HG02870 (cell line): ENCODE results near the gene MRS2.
"Not testable (repeated sequence)": the region's sequence is repeated elsewhere in the genome, so short reads cannot be mapped to it uniquely, and the experiment has no call there.

ENCODE experiments used
- ATAC-seq: cut with Tn5 transposase; IDR thresholded peaks from one replicate; pipeline ENCODE4 v1.9.1; 2021; ENCODE audit warnings: mild to moderate bottlenecking, moderate library complexity; ENCODE audit not compliant: unreplicated experiment

Gene MRS2, protein sequence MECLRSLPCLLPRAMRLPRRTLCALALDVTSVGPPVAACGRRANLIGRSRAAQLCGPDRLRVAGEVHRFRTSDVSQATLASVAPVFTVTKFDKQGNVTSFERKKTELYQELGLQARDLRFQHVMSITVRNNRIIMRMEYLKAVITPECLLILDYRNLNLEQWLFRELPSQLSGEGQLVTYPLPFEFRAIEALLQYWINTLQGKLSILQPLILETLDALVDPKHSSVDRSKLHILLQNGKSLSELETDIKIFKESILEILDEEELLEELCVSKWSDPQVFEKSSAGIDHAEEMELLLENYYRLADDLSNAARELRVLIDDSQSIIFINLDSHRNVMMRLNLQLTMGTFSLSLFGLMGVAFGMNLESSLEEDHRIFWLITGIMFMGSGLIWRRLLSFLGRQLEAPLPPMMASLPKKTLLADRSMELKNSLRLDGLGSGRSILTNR

DNA sequence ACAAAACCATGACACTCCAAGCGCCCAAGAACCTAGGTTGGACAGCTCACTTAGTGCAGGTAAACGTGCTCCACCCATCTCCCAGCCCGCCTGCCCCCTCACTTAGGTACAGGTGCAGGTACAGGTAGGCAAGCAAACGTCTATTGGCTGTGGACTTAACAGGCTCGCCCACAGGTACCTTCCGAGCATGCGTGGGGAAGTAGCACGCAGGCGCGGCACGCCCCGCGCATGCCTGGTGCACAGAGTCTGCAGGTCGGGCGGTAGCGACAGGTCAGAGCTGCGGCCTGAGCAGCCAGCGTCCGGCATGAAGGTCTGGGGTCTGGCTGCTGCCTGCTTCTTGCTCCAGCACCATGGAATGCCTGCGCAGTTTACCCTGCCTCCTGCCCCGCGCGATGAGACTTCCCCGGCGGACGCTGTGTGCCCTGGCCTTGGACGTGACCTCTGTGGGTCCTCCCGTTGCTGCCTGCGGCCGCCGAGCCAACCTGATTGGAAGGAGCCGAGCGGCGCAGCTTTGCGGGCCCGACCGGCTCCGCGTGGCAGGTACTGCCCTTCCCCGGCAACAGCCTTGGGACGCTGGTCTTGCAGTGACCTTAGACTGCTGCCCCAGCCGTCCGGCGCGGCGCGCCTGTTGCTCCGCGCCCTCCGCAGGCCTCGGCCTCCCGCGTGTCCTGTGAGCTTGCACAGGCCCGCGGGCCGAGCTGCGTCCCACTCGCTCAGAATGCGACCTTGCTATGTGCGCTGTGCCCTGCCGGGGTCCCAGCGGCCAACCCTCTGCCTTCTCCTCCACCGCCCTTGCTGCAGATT is at the start of gene MRS2:
Gene MRS2 (plus strand): TSS at position 240 of the 804 bp plus-strand sequence. CDS start 111 bp downstream, at position 351.
- ATAC-seq: peak; percentile 96

DNA sequence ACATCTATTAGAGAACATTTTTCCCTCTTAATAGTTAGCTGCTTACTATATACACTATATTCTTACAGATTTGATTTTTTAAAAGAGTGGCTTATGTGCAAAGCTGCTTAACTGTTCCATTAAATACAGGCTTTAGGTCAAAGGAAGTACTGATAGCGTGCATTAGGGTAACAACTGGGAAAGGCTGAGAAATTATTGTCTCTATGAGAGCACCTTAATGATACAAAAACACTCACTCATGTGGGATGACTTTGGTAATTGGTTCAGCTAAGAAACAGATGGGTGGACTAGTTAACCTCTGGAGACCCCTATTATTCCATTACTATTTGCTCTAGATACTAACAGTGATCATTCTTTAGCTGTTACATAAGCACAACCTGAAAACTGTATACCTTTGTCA is 48.9 kb upstream of the MRS2 start:
- ATAC-seq: no peak

DNA sequence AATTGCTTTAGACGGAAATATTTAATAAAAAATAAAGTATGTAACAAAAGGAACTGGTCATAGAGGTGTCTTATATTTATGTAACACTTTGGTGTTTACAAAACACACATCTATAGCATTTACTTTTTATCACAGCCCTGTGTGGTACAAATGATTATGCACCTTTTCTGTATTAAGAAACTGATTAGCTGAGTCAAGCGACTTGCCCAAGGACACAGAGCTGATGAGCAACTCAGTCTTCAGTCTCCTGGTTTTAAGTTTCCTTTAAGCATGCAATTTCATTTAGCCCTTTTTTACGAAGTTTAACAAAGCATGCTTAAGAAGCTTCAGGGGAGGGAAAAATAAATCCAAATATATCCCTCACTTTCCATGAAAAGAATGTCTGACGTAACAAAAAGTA is 47.3 kb upstream of the MRS2 start:
- ATAC-seq: no peak

DNA sequence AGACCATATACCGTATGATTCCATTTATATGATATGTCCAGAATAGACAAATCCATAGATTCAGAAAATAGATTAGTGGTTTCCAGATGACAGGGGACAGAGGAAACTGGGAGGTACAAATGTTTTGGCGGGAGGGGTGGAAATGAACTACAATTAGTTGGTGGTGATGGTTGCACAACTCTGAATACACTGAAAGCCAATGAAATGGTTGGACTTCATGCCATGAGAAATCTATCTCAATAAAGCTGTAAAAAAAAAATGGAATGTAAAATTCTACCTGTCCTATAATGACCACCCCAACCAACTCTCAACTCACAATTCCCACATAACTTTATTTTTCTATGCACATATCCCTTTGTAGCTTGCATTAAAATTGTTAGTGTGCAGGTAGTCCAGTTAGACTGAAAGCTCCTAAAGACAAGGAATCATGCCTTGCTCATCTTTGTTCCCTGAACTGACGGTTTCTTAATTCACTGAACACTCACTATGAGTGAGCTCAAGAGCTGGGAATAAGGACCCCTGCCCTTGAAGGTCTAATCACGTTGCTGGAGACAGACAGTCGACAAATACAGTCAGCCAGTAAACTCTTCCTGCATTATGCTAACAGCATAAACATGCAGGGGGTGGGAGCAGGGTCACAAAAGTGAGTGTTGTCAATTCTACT is 46.3 kb upstream of the MRS2 start:
- ATAC-seq: no peak

DNA sequence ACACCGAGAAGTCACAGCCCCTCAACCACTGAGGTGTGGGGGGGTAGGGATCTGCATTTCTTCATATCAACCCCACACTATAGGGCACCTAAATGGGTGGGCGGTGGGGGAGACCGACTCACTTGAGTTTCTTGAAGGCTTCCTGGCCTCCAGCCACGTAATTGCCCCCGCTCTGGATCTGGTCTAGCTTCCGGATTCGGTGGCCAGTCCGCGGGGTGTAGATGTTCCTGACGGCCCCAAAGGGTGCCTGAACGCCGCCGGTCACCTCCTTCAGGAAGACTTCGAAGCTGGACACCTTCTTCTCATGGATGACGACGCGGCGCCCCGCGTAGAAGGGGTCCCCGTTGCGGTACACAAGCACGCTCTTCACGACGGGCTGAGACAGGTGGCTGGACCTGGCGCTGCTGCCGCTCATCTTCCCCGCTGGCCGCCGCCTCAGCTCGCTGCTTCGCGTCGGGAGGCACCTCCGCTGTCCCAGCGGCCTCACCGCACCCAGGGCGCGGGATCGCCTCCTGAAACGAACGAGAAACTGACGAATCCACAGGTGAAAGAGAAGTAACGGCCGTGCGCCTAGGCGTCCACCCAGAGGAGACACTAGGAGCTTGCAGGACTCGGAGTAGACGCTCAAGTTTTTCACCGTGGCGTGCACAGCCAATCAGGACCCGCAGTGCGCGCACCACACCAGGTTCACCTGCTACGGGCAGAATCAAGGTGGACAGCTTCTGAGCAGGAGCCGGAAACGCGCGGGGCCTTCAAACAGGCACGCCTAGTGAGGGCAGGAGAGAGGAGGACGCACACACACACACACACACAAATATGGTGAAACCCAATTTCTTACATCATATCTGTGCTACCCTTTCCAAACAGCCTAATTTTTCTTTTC is 45.2 kb upstream of the MRS2 start, which contains the start of gene DCDC2:
Gene DCDC2 (minus strand): TSS at position 724 of the 883 bp plus-strand sequence. CDS start 309 bp downstream, at position 415.
- ATAC-seq: no peak

DNA sequence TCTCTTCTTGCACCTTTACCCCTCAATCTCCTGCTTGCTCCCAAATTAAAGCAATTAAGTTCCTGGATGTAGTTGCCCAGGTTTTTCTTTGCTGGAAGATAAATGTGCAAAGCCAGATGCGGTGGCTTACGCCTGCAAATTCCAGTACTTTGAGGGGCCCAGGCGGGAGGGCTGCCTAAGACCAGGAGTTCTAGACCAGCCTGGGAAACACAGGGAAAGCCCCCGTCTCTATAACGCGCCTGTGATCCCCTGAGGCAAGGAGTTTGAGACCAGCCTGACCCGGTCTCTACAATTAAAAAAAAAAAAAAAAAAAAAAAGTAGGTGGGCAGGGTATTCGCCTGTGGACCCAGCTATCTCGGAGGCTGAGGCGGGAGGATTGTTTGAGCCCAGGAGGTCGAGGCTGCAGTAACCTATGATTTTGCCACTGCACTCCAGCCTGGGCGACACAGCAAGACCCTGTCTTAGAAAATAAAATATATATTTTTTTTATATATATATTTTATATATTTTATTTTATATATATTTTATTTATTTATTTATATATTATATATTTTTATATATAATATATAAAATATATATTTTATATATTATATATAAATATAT is 44.4 kb upstream of the MRS2 start:
- no peak for ATAC-seq

DNA sequence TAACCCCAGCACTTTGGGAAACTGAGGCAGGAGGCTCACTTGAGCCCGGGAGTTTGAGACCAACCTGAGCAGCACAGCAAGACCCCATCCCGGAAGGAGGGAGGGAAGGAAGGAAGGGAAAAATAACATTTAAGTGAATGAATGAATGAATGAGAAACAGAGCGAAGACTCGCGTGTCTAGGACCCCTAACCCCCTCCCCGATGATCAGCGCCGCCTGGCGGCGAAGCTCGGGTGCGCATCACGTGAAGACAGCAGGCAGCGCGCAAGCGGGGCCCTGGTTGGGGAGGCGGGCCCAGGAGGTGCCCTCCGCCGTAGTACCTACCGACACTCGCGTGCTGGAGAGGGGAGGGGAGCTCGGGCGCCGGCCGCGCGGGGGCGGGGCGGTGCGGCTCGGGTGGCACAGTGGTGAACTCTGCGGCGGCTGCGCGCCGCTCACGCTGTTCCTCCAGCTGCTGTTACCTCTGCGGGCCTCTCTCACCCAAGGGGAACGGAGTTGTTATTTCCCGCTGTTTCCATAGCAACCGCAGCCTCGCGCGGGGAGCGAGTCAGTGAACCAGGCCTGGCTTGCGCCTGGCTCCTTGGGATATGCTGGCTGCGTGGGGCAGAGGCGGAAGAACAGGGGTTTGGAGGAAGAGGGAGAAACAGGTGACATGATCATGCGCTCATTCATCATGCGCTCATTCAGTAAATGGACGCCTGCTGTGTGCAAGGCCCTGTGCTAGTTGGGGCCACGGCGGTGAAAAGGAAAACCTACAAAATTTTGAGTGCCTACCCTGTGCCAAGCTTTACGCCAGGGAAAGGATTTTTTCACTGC is 42.9 kb upstream of the MRS2 start:
- peak; percentile 75 for ATAC-seq

DNA sequence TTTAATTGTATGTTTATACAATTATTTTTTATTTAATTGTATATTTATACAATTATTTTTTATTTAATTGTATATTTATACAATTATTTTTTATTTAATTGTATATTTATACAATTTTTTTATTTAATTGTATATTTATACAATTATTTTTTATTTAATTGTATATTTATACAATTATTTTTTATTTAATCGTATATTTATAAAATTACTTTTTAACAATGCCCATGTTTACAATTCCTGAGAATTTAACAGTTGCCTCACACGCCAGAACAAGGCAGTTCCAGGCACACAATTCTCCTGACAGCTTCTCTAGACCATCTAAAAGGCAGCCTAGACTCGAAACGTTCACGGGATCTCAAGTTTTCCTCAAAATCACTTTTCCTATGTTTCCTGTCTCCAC is 40.4 kb upstream of the MRS2 start:
- not testable (repeated sequence) for ATAC-seq

DNA sequence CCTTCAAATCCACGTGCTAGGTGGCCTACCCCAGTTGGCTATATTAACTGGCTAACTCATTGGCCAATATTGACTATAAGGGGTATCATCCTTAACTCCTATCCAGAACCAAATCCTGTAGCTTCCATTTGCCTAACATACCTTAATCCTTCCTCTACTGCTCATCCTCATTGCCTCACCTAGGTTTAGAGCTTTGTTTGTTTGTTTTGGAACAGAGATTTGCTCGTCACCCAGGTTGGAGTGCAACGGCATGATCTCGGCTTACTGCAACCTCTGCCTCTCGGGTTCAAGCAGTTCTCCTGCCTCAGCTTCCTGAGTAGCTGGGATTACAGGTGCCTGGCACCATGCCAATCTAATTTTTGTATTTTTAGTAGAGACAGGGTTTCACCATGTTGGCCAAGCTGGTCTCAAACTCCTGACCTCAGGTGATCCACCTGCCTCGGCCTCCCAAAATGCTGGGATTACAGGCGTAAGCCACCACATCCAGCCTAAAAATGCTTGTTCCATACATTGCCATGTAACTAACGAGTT is 37.6 kb upstream of the MRS2 start:
- ATAC-seq: not testable (repeated sequence)

DNA sequence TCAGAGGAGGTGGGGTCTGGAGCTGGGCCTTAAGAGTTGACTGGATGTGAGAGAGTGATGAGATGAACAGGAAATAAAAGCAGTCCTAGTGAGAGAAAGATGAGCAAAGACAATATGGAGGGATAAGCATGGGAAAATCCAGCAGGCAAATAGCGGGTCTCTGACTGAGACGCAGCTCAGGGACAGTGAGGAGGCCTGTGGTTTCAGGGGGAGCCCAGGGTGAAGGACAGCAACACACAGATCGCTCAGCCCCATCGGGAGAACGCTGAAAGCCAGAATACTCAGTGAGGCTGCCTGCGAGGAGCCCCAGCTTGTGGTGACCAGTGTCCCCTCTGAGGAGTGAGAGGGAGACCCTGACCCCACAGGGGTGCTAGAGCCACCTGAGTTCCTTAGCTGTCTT is 28.1 kb upstream of the MRS2 start:
- ATAC-seq: no peak

DNA sequence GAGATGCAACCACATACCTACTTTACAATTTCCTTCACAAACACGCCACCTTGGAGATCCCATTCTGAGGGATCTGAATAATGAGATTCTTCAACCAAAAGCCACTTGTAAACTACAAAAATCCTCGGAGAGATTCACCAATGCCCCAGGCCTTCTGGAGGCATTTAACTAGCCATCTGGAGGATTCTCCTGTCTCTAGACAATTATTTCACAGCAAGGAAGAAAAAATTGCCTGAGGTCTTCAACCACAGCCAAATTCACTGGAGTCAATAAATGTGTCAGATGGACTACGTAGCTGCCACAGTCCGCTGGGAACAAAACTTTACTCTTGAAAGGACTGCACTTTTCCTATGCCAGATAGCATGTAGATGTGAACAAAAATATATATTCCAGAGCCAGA is 25.9 kb upstream of the MRS2 start:
- ATAC-seq: no peak

DNA sequence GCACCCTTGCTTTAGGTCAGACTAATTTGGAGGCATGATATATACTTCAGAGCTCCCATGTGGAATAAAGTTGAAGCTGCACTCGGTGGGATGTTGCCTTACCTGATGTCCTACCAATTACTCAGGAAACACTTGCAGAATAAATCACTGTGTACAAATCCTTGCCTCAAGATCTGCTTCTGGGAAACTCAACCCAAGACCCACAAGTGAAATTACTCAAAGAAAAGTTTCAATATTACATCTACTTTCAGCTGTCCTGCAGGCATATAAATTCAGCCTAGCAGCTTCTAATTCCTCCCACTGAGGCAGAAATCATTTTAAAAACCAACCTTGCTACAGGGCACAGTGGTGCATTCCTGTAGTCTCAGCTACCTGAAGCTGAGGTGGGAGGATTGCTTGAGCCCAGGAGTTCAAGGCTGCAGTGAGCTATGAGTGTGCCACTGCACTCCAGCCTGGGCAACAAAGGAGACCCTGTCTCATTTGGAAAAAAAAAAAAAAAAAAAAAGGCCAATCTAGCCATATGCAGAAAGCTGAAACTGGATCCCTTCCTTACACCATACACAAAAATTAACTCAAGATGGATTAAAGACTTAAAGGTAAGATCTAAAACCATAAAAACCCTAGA is 24.2 kb upstream of the MRS2 start:
- ATAC-seq: peak; percentile 72

DNA sequence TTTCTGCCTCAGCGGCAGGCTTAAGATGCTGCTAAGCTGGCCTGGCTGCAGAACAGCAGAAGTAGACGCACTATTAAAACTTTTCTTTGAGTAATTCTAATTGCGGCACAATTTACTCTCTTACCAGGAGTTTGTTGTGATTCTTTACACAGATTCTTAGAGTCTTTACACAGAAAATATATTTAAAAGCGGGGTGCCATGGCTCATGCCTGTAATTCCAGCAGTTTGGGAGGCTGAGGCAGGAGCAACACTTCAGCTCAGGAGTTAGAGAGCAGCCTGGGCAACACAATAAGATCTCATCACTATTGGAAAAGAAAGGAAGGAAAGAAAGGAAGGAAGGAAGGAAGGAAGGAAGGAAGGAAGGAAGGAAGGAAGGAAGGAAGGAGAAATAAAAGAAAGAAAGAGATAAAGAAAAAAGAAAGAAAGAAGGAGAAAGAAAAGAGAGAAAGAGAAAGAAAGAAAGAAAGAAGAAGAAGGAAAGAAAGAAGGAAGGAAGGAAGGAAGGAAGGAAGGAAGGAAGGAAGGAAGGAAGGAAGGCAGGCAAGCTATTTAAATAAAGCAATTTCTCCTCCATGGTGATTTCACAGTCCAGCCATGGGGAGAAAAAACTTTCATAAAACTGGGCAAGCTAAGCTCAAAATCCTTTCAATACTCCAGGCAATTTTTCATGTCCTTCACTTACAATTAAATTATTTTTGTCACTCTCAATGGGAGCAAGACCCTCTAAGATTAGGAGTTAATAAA is 21.1 kb upstream of the MRS2 start:
- no peak for ATAC-seq

DNA sequence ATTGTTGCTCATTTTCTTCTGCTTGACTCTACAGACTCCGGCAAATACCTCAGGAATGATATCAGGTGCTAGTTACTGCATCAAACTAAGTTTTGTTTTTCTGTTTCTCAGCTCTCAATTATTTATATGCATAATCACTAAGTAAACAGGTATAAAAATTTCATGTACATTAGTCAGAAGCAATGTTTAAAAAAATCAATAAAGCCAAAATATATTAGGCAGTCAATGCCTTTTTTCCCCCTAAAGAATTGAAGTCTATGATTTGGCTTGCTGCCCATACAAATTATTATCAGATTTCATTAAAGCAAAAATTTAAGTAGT is 20.6 kb upstream of the MRS2 start:
- ATAC-seq: no peak

DNA sequence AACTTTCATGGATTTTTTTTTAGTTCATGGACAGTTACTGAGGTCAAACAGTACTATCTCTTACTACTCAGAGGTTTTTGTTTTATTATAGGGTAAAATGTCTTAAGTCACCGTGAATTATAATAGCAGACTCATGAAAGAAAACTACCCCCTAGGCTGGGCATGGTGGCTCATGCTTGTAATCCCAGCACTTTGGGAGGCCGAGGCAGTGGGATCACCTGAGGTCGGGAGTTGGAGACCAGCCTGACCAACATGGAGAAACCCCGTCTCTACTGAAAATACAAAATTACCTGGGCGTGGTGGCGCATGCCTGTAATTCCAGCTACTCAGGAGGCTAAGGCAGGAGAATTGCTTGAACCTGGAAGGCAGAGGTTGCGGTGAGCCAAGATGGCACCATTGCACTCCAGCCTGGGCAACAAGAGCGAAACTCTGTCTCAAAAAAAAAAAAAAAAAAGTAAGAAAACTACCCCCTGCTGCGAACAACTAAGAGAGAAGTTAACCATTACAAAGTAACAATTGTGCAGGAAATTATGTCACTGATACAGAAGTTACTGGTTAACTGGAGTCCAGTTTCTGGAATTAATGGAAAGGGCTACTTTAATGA is 19.7 kb upstream of the MRS2 start:
- not testable (repeated sequence) for ATAC-seq

DNA sequence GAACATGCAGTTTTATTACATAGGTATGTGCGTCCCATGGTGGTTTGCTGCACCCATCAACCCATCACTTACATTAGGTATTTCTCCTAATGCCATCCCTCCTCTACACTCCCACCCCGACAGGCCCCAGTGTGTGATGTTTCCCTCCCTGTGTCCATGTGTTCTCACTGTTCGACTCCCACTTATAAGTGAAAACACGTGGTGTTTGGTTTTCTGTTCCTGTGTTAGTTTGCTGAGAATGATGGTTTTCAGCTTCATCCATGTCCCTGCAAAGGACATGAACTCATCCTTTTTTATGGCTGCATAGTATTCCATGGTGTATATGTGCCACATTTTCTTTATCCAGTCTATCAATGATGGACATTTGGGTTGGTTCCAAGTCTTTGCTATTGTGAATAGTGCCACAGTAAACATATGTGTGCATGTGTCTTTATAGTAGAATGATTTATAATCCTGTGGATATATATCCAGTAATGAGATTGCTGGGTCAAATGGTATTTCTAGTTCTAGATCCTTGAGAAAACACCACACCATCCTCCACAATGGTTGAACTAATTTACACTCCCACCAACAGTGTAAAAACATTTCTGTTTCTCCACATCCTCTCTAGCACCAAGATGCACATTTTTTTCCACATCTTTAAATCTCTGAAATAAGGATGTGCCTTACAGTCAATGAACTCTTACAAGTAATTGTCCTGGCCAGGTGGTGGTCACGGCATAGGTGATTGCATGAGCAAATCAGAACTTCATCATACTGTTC is 18.2 kb upstream of the MRS2 start:
- ATAC-seq: not testable (repeated sequence)
